Subcutaneous abdominal adipose tissue (tissue), 5 donors: ENCODE data around the gene EXD3.

Experiments
- H3K27ac ChIP-seq: one replicate; pipeline ENCODE4 v1.7.0; 2013; ENCODE audit warnings: low read depth, mild to moderate bottlenecking, inconsistent platforms, low read length, moderate library complexity
- H3K27me3 ChIP-seq, 5 donors: one replicate each; pipeline ENCODE4 v1.7.0; 2013; ENCODE audit warnings: low read length in 5 of 5, inconsistent platforms in 1 of 5; ENCODE audit not compliant: control insufficient read depth in 5 of 5, insufficient read depth in 4 of 5
- H3K36me3 ChIP-seq, 5 donors: one replicate each; pipeline ENCODE4 v1.7.0; 2013; ENCODE audit warnings: low read length in 5 of 5; ENCODE audit not compliant: control insufficient read depth in 5 of 5, insufficient read depth in 5 of 5
- H3K4me1 ChIP-seq, 5 donors: one replicate each; pipeline ENCODE4 v1.7.0; 2013; ENCODE audit warnings: low read length in 5 of 5, mild to moderate bottlenecking in 3 of 5, moderate library complexity in 1 of 5; ENCODE audit not compliant: control insufficient read depth in 5 of 5, insufficient read depth in 5 of 5
- H3K4me3 ChIP-seq, 5 donors: one replicate each; pipeline ENCODE4 v1.7.0; 2013; ENCODE audit warnings: low read length in 5 of 5, low read depth in 1 of 5
- H3K9ac ChIP-seq, 5 donors: one replicate each; pipeline ENCODE4 v1.7.0; 2013; ENCODE audit warnings: low read length in 5 of 5, mild to moderate bottlenecking in 4 of 5, moderate library complexity in 3 of 5
- H3K9me3 ChIP-seq, 5 donors: one replicate each; pipeline ENCODE4 v1.7.0; 2013; ENCODE audit warnings: low read length in 5 of 5; ENCODE audit not compliant: control insufficient read depth in 5 of 5
- donor health status: healthy.
- donor health status: healthy.
- donor health status: healthy.
- donor health status: healthy.
- donor health status: healthy.

EXD3 gene

DNA sequence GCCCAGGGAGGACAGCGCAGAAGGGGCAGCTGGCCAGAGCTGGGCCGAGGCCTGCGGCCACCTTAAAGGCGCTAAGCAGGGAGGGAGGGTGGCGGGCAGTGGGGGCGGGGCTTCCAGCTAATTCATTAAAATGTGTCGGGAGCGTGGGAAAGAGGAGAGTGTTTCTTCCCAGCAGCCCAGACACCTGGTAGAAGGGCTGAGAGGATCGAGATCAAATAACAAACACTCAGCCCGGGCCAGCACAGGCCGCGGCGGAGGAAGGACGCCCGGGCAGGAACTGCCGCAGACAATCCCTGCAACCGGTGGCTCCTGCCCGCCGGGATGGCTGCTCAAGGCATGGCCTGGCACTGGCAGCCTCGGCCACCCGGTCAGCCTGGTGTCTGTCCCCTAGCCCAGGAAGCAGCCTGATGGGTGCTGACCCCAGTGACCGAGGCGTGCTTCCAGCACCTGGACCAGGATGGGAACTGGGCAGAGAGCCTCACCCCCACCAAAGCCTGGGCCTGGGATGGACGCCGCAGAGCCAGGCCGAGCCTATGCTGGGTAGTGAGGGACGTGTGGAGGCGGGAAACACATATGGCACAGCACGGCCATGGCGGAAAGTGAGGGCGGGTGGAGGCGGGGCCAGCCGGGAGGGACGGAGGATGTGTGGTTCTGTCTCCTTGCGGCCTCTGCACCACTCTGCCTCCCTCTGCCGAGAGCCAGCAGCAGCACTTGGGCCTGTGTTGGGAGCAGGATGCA lies 117.7 kb downstream of the EXD3 start:
- no peaks in the 10 kb centered on the region for H3K36me3 ChIP-seq
- peaks cover 16 to 56% (median 53%) of the 10 kb centered on the region in 5 donors for H3K27me3 ChIP-seq
- no peaks in the 10 kb centered on the region for H3K9me3 ChIP-seq
- peak overlapping the region in 3 of 5 donors; percentile 39 to 49 (median 41) for H3K4me3 ChIP-seq
- H3K27ac ChIP-seq = peak overlapping the region; percentile 54
- H3K9ac ChIP-seq = peak overlapping the region in 1 of 5 donors; percentile 2
- H3K4me1 ChIP-seq = peaks cover 5 to 66% (median 54%) of the 10 kb centered on the region in 5 donors

DNA sequence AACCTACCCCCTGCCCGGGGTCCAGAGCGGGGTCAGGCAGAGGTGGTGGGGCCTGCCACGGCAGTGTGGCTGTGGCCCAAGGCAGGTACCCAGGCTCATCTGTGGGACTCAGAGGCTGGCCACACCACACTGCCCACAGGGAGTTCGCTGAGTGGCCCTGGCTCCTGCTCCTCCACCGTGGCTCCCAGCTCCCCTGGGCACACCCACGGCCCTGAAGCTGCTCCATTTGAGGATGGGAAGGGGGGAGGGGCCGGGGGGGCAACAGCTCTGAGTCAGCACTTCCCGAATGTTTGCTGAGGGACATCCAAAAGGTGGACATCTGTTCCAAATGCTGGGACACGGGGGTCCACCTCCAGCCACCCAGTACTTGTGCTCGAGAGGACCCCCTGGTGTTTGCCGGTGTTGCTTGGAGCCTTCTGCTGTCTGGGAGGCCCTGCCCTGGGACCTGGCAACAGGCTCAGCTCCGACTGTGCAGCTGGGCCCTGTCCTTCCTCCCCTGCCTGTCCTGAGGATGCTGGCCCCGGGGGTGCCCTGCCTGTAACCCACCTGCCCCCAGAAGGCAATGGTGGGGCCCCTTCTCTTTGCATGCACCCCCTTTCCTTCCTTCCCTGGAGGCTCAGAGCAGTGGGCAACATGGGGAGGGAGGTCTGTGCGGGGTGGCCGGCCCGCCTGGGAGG lies 118.4 kb downstream of the EXD3 start:
- Histone ChIP-seq H3K4me3 (no peak overlapping the region), H3K27ac (peak overlapping the region; percentile 54), H3K4me1 (peaks cover 5 to 66% (median 54%) of the 10 kb centered on the region in 5 donors), H3K9ac (no peak overlapping the region), H3K36me3 (no peaks in the 10 kb centered on the region), H3K9me3 (no peaks in the 10 kb centered on the region), H3K27me3 (peaks cover 22 to 62% (median 57%) of the 10 kb centered on the region in 5 donors)

DNA sequence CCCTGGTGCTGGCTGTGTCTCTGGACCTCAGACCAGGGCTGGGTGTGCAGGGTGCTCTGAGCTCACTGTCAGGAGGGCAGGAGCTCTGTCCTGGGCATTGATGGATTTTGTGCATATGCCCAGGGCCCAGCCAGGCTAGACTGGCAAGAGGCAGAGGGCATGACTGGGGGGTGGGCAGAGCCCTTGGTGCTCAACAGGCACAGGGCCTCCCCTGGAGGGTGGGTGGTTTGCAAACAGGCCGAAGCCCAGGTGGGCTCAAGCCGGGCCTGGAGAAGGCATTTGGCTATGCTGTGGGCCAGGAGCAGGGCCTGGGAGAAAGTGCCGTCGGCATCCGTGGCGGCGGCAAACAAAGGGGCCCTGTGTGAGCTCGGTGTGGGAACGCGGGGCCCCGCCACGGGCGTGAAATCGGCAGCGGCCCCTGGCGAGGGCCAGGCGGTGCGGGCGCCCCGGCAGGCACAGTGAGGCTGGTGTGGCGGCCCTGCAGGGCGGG lies 119.0 kb downstream of the EXD3 start:
- Histone ChIP-seq H3K4me3 (peak overlapping the region in 1 of 5 donors; percentile 54), H3K27me3 (peaks cover 27 to 68% (median 63%) of the 10 kb centered on the region in 5 donors), H3K9me3 (no peaks in the 10 kb centered on the region), H3K4me1 (peaks cover 5 to 71% (median 59%) of the 10 kb centered on the region in 5 donors), H3K27ac (no peak overlapping the region), H3K36me3 (peaks cover 0 to 3% (median 0%) of the 10 kb centered on the region in 5 donors), H3K9ac (peak overlapping the region in 1 of 5 donors; percentile 25)

DNA sequence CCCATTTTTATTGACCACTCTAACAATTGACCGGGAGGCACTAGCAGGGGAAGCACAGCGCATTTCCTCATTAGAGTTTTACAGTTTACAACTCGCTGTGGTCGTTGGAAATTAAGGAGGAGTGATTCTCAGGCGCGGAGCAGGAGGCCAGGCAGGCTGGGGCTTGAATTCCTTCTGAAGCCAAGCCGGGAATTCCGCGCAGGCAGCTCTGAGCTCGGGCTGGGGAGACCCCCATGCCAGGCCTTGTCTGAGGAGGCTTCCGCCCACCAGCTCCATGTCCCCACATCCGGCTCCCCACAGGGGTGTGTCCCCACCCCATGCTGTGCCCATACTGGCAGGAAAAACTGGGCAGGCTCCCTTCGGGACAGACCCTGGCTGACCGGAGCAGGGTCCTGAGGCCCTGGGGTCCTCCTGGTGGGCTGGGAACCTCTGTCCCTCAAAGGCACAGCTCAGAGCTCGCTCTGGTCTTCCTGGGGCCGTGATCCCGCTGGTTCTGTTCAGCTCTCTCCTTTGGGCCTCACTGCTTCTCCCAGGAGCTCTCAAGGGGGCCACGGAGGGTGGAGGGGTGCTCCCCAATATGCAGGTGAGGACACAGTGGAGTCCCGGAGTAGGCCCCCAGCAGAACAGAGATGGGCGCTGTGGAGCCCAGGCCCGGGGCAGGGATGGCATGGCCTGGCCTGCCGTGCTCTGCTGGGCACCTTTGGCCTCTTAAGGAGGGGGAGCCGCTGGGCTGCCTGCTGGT lies 119.6 kb downstream of the EXD3 start:
- Histone ChIP-seq H3K27ac (peak overlapping the region; percentile 41), H3K9me3 (no peaks in the 10 kb centered on the region), H3K4me1 (peaks cover 5 to 77% (median 64%) of the 10 kb centered on the region in 5 donors), H3K4me3 (peak overlapping the region in 3 of 5 donors; percentile 39 to 60 (median 54)), H3K27me3 (peaks cover 33 to 74% (median 69%) of the 10 kb centered on the region in 5 donors), H3K36me3 (peaks cover 0 to 3% (median 0%) of the 10 kb centered on the region in 5 donors), H3K9ac (peak overlapping the region in 2 of 5 donors; percentile 25 to 39)

DNA sequence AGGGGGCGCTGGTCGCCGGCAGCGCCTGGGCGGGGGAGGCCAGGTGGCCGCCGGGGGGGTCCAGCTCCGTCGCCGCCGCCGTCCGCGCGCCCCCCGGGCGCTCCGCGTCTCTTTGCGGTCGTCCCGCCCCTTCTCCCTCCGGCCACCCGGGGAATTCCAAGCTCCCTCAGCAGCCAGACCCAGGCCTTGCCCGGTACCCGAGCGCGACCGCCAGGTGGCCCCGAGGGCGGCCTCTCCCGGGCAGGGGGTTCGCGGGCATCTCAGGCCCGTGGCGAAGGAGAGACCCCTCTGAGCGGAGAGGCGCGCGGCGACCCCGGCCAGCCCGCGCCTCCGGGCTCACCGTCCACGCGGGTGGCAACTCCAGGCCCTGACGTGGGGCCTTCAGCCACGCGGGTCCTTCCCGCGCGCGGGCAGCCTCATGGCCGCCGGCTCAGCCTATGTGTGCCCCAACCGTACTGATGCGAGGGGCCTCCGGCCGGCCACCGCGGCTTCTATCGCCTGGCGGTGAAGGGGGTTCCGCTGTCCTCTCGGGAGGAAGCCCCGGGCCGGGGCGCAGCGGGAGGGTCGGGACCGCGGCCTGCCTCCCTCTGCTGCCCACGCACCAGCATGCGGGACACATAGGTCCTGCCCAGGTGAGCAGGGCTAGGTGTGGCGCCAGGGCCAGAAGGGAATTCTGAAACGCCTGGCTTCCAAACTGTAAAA lies 120.4 kb downstream of the EXD3 start:
- H3K9ac ChIP-seq = peak overlapping the region in 2 of 5 donors; percentile 39 to 66
- H3K4me1 ChIP-seq = peaks cover 5 to 83% (median 68%) of the 10 kb centered on the region in 5 donors
- H3K9me3 ChIP-seq = no peaks in the 10 kb centered on the region
- peaks cover 37 to 74% (median 72%) of the 10 kb centered on the region in 5 donors for H3K27me3 ChIP-seq
- H3K27ac ChIP-seq = peak overlapping the region; percentile 41
- H3K36me3 ChIP-seq = peaks cover 0 to 3% (median 0%) of the 10 kb centered on the region in 5 donors
- peak overlapping the region in 4 of 5 donors; percentile 37 to 60 (median 46) for H3K4me3 ChIP-seq

DNA sequence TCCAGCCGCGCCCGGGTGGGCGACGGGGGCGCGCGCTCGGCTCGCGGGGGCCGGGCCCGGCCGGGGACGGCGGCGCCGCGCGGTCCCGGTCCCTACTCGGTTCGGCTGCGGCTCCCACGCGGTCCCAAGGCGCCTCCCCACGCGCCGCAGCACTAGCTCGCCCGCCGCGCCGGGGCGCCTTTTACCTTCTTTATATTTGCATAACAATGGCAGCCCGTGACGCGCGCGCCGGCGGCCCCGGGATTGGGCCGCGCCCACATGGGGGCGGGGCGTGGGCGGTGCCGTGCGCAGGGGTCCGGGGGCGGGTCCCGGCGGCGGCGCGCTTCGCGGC lies 120.9 kb downstream of the EXD3 start, which contains the start of gene NRARP:
TSS of gene NRARP (minus strand) at position 154 of the 331 bp plus-strand sequence. CDS start 343 bp downstream, outside the sequence.
- H3K27me3 ChIP-seq = peaks cover 38 to 73% (median 68%) of the 10 kb centered on the region in 5 donors
- peak within 1 kb of the TSS in 2 of 5 donors; percentile 62 to 73 for H3K9ac ChIP-seq
- H3K36me3 ChIP-seq = peaks cover 0 to 3% (median 0%) of the 10 kb centered on the region in 5 donors
- H3K27ac ChIP-seq = peak within 1 kb of the TSS; percentile 41
- peaks cover 5 to 83% (median 64%) of the 10 kb centered on the region in 5 donors for H3K4me1 ChIP-seq
- no peaks in the 10 kb centered on the region for H3K9me3 ChIP-seq
- H3K4me3 ChIP-seq = peak within 1 kb of the TSS in 4 of 5 donors; percentile 61 to 92 (median 77)

DNA sequence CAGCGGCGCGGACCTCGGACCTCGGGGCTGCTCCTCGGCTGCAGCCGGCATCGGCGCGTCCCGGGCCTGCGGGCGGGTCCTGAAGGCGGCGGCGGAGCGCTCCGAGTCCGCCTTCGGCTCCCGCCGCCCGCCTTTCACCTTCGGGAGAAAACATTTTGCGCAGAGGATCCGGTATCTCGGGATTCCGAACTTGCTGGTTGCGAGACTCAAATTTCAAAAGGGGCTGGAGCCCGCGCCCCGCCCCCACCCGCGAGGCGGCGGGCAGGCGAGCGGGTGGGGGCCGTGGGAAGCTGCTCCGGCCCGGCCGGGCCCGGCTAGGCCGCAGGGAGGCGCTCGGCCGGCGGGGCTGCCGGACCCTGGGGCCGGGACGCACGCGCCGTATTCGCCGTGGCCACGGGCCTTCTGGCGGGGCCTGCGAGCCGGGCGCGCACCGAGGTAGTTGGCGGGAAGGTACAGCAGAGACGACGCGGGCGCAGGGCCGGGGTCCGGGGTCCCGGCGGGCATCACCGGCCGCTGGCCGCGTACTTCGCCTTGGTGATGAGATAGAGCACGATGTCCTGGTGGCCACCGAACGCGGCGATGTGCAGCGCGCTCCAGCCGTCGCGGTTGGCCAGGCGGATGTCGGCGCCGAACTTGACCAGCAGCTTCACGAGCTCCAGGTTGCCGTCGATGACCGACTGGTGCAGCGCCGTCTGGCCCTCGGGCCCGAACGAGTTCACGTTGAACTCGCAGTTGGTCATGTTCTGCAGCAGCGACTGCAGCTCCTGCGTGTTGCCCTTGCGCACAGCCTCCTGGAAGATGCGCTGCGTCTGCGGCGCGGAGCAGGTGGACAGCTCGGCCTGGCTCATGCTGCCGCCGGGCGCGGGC lies 121.6 kb downstream of the EXD3 start:
- peaks cover 46 to 72% (median 66%) of the 10 kb centered on the region in 5 donors for H3K27me3 ChIP-seq
- no peaks in the 10 kb centered on the region for H3K9me3 ChIP-seq
- peaks cover 5 to 83% (median 64%) of the 10 kb centered on the region in 5 donors for H3K4me1 ChIP-seq
- H3K27ac ChIP-seq = peak overlapping the region; percentile 41
- H3K9ac ChIP-seq = peak overlapping the region in 2 of 5 donors; percentile 62 to 73
- peak overlapping the region; percentile 44 to 92 (median 73) for H3K4me3 ChIP-seq
- peaks cover 0 to 3% (median 0%) of the 10 kb centered on the region in 5 donors for H3K36me3 ChIP-seq

DNA sequence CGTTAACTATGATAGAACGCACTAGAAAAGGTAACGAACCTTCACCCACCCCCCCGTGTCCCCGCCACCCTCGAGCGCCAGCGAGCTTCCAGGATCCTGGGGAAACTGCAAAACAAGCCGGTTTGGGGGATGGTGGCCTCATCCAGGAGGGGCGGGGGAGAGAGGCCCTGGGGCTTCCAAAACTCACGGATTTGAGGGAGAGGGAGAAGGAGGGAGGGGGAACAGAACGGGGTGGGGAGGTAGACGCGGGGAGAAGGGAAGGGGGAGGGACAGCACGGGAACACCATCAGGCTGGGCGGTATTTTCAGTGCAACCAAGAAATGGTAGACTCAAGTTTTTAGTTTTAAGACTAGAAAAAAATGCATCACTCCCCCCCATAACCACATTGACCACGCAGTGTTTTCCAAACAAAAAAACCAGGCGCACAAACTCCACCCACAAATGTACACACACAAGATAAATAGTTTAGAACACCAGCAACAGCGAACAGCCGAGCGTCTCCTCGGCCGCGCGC lies 122.3 kb downstream of the EXD3 start:
- Histone ChIP-seq H3K27me3 (peaks cover 42 to 66% (median 62%) of the 10 kb centered on the region in 5 donors), H3K4me1 (peaks cover 5 to 78% (median 60%) of the 10 kb centered on the region in 5 donors), H3K4me3 (peak overlapping the region; percentile 37 to 92 (median 73)), H3K9ac (peak overlapping the region in 1 of 5 donors; percentile 62), H3K27ac (peak overlapping the region; percentile 41), H3K9me3 (no peaks in the 10 kb centered on the region), H3K36me3 (peaks cover 0 to 3% (median 0%) of the 10 kb centered on the region in 5 donors)
